GM19324 (cell line): ENCODE data around the gene GRK5.
"Not testable (repeated sequence)": the region's sequence is repeated elsewhere in the genome, so short reads cannot be mapped to it uniquely, and the experiment has no call there.

Source experiments
- ATAC-seq: cut with Tn5 transposase; IDR thresholded peaks from one replicate; pipeline ENCODE4 v1.9.1; 2021; ENCODE audit warnings: mild to moderate bottlenecking, moderate library complexity; ENCODE audit not compliant: unreplicated experiment, low FRiP score

Gene GRK5

DNA sequence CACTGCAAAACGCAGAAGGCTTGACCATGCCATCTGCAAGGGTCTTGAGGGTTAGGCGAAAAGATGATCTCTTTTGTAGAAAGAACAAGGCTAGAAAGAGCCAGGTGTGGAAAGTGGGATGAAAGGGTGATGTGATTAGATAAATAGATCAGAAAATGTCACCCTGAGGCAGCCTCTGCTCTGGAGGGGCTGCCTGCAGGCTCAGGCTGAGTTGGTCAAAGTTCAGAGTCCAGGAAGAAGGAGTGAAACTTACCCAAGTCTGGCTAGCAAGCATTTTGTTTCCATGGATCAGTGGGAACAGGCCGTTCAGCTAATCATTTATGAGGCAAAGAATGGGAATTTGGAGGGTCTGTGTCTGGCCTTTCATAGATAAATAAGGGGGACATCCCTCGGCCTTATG is 255.4 kb downstream of the GRK5 start:
- ATAC-seq: no peak

DNA sequence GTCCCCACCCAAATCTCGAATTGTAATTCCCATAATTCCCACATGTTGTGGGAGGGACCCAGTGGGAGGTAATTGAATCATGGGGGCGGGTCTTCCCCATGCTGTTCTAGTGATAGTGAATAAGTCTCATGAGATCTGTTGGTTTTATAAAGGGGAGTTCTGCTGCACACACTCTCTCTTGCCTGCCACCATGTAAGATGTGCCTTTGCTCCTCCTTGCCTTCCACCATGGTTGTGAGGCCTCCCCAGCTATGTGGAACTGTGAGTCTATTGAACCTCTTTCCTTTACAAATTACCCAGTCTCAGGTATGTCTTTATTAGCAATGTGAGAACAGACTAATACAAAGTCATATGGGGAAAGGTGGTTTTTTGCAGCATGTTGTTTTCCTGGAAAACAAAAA is 255.8 kb downstream of the GRK5 start:
- ATAC-seq: not testable (repeated sequence)

DNA sequence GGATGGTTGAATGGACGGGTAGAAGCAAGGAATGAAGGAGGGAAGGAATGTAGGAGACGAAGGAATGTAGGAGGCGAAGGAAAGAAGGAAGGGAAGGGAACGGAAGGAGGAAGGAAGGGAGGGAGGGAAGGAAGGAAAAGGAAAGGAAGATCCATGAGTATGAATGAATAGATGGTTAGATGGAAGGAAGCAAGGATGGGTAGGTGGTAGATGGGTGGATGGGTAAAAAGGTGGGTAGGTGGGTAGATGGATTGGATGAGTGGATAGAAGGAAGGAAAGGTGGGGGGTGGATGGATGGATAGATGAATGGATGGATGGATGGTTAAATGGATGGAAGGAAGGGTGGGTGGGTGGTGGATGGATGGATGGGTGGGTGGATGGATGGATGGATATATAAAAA is 257.7 kb downstream of the GRK5 start:
- ATAC-seq: no peak

DNA sequence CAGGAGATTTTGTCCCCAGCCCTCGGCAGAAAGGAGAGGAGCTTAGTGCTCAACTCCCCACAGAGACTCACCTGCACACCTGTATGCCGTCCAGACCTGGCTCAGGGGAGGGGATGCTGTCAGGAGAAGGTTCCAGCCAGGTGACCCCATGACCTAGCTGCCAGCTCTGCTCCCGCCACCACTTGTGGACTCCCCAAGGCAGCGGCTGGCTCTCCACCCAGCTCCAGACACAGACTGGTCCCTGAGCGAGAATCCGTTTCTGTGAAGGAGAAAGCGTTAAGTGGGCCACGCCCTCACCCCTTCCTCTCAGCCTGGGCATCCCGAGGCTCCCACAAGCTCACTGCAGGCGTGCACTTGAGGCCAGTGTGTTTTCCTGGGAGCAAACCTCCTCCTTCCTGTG is 258.7 kb downstream of the GRK5 start:
- no peak for ATAC-seq

DNA sequence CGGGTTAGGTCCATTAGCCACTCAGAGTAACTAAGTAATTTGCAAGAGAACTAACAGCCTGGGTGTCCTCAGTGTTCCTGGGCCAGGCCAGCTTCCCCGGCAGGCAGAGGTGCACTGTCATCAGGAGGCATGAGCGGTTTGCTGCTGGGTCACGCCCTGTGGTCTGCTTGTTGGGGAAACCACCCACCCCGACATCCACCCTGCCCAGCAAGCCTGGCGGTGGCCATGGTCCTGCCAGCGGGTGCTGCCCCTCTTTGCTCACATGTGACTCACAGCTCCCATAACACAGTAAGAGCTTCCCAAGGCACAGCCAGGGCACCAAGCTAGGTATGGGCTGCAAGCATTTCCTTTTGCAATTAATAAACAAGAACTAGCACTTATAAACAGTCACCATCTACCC is 259.3 kb downstream of the GRK5 start:
- no peak for ATAC-seq

DNA sequence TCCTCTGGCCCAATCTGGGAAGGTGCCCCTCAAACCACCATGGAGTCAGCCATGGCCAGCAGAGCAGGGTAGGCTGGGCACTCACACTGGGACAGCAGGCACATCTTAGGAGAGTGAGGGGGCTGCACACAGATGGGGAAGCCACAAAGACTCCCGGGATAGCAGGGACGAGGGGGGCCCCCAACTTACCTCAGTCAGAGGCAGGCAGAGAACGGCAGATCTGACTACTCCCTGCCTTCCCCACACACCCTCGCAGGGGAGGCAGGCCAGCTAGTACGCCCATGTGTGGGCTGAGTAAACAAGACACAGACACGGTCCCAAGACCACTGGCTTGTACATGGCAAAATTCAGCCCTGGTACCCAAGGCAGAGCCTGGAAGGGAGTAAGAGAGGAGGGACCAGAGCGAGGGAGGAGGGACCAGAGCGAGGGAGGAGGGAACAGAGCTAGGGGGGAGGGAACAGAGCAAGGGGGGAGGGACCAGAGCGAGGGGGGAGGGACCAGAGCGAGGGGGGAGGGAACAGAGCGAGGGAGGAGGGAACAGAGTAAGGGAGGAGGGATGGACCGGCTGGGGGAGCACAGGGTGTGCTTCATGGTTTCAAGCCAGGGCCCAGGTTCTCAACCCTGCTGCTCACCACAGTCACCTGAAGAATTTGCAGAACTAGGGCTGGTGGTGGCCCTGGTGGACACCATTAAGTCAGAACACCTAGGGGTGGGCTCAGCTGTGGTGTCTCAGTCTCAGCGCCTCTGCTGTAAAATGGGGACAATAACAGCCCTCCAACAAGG is 261.4 kb downstream of the GRK5 start:
- no peak for ATAC-seq

DNA sequence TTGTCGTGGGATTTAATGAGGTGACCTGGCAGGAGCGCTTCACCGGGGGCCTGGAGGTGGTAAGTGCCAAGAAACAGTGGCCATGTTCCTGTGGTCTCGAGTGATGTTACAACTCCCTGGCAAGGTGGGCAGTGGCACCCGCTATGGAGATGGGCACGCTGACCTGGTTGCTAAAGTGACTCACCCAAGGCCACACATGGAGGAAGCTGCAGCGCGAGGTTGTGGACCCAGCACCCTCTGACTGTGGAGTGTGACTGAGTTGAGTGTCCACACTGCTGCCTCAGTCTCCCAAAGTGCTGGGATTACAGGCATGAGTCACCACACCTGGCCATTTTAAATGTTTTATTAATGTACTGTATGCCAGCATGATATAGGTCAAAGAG is 261.9 kb downstream of the GRK5 start:
- ATAC-seq: no peak

DNA sequence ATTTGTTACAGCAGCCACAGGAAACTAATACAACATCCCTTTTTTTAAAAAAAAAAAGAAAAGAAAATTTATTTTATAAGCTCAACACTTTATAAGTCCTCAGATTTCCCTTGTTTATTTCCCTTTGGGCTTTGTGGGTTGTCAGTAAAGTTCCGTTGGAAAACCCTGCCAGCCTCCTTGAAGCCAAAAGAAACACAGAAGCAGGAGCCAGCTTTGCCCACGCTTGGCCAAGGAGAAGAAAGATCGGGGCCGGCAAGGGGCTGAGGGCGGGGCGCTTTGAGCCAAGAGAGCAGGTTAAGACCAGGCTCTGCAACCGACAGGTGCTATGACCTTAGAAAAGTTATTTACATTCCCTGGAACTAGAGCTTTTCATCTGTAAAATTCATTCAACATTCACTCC is 262.5 kb downstream of the GRK5 start:
- no peak for ATAC-seq

DNA sequence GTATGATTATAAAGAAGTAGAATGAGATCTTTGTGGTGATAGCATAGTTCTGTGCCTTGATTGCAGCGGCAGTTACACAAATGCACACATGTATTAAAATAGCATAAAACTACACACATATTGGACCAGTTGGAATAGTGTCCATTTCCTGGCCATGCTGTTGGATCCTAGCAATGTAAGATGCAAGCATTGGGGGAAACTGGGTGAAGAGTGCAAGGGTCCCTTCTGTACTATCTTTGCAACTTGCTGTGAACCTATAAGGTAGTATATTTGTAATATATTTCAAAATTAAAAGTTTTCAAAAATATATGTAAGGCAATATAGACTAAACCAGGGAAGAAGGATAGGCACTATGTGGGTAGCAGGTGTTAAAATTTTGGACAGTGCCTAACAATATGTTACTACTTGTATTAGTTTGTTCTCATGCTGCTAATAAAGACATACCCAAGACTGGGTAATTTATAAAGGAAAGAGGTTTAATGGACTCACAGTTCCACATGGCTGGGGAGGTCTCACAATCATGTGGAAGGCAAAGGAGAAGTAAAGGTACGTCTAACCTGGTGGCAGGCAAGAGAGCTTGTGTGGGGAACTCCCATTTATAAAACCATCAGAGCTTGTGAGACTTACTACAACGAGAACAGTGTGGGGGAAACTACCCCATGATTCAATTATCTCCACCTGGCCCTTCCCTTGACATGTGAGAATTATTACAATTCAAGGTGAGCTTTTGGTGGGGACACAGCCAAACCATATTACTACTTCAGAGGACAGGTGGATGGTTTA is 263.7 kb downstream of the GRK5 start:
- no peak for ATAC-seq

DNA sequence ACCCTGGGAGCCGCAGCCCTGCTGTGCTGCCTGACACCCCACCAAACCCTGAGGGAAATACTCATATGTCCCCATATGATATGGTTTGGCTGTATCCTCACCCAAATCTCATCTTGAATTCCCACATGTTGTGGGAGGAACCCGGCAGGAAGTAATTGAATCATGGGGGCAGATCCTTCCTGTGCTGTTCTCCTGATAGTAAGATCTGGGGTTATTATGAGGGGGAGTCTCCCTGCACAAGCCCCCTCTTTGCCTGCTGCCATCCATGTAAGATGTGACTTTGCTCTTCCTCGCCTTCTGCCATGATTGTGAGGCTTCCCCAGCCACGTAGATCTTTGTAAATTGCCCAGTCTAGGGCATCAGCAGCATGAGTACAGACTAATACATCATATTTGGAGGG is 266.4 kb downstream of the GRK5 start:
- no peak for ATAC-seq

DNA sequence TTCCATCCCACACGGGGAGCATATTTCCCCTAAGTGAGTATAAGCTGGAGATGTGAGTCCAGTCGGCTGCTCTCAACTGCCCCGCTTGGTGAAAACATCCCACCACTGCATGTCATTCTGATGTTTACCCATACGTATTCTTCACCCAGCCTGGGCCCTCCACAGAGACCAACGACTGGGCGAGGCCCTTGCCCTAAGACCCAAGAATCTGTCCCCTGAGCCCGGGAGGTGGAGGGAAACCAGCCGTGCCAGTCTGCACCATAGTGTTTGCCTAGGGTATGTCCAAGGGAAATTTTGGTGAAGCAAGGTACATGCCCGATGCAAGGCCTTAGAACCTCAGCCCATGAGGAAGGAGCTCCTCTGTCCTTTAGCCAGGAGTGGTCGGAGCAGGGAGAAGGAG is 267.2 kb downstream of the GRK5 start:
- no peak for ATAC-seq

DNA sequence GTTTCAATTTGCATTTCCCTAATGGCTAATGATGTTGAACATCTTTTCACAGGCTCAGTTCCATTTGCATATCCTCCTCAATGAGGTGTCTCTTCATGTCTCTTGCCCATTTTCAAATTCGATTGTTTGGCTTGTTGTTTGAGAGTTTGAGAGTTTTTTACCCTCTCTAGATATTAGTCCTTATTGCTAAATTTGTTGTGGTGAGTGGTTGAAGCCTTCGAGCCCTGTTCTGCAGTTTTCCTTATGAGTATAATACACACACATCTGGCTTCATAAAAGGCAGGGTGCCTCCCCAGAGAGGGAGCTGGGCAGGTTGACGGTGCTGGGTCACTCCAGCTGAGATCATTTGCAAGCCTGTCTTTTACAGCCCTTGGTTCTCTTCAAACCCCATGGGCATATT is 270.1 kb downstream of the GRK5 start:
- peak; percentile 37 for ATAC-seq

DNA sequence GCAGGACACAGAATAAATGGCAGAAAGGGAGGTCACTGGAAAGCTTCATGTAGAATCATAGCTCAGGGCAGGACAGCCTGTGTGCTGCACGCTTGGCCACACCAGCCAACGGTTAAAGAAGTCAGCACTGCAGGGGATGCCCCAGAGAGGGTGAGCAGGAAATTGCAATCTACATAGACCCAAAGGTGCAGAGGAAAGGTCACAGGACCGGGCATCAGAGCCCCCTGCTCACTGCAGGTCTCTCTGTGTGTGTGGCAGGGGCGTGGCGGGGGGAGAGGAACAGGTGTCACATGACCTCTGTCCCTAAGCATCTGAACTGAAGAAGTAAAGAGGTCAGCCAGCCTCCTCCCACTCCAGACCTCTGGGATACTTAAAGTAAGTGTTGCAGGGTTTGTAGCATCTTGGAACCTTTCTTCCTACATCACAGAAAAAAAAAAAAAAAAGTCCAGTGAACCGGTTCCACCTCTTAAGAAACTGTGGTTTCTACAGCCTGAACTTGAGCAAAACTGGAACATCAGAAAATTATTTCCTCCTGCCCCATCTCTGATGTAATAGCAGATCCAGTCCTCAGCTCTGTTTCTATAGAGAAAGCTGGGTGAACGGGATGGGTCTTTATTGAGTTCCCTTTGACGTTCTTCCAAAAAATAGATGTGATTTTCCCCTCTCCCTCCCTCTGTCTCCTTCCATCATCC is 270.9 kb downstream of the GRK5 start:
- peak; percentile 79 for ATAC-seq

DNA sequence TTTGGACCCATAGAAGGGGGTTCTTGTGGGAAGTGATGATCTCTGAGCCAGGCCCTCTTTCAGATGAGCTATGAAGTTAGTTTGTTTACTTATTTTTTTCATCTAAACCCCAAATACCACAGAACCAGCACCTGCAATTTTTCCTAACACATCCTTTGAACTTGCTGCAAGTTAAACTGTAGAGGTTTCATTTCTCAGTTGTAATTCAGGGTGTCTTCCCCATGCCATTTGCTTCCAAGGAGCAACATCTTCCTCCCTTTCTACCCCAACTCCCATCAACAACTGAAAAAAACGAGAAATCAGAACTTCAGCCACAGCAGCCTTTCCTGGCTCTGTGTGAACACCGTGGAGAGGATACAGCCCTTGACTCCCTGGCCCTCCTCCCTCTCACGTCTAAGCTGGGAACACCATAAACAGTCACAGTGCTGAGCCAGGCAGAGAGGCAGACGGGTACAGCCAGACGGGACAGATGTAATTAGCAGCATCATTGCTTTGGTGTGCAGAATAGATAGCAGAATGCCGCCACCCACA is 271.5 kb downstream of the GRK5 start:
- no peak for ATAC-seq

DNA sequence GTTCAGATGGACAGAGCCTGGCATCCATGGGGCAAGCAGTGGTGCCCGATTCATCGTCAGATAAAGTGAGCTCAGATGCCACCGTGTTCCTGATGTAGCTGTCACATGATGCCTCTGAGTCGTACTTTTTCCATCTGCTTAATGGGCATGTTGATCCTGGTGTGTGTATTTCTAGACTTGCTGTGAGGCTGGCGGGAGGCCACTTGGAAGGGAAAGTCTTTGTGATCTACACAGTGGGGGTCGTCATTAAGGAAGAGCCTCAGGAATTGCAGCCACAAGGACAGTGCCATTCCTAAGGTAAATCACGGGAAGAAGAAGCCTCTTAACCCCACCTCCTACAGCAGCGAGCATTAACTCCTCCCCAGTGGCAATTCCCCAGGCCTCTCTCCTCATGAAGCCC is 272.2 kb downstream of the GRK5 start:
- ATAC-seq: no peak

DNA sequence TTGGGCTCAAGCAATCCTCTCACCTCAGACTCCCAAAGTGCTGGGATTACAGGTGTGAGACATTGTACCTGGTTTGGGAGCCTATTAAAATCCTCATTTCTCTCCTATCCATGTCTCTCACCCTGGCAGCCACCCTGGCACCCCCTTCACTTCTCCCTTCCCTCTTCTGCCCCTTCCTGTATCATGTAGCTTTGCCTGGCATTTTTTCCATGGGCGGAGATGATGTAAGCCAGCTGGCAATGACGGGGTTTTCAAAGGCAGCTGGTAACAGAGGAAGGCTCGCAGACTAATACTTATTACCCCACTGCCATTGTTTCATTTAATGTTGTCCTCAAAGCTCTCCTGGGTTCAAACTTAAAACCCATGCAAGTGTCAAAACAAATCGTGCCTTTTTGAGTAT is 273.3 kb downstream of the GRK5 start:
- no peak for ATAC-seq

DNA sequence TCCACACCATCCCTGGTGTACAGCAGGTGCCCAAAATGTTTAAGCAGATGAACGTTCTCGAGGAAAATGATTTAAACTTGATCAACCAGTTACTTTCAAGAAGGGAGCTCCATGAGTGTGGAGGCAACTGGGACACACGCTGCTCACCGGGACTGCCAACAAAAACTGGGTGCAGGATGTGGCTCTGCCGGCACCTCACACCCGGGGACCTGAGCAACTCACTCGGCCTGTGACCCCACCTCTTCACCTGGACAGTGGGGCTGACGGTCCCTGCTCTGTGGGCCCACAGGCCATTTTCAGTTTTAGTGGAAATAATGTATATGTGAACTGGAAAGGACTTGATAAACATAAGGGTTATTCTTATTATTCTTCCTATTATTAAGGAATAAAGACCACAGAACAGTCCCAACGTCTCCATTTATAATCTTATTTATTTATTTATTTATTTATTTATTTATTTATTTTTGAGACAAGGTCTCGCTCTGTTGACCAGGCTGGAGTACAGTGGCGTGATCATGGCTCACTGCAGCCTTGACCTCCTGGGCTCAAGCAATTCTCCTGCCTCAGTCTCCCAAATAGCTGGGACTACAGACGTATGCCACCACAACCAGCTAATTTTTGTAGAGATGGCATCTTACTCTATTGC is 274.5 kb downstream of the GRK5 start:
- ATAC-seq: no peak

DNA sequence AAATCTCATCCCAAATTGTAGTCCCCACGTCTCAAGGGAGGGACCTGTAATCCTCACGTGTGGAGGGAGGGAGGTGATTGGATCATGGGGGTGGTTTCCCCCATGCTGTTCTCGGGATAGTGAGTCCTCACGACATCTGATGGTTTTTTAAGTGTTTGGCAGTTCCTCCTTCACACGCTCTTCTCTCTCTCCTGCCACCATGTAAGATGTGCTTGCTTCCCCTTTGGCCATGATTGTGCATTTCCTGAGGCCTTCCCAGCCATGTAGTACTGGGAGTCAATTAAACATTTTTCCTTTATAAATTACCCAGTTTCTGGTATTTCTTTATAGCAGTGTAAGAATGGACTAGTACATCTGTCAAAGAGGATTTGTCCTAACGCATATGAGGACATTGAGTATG is 275.6 kb downstream of the GRK5 start:
- no peak for ATAC-seq

DNA sequence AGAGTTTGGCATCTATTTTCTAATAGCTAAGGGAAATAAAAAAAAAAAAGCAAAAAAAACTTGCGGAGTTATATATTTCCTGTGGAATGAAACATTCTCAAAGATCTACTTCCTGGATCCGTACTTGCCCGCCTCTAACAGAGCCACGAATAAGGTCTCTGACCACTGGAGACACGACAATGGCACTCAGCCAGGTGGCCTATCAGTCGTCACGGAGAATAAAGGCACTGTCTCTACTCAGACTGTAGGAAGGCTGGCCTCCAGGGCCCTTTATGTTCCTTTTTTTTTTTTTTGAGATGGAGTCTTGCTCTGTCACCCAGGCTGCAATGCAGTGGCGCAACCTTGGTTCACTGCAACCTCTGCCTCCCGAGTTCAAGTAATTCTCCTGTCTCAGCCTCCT is 276.5 kb downstream of the GRK5 start:
- ATAC-seq: no peak

DNA sequence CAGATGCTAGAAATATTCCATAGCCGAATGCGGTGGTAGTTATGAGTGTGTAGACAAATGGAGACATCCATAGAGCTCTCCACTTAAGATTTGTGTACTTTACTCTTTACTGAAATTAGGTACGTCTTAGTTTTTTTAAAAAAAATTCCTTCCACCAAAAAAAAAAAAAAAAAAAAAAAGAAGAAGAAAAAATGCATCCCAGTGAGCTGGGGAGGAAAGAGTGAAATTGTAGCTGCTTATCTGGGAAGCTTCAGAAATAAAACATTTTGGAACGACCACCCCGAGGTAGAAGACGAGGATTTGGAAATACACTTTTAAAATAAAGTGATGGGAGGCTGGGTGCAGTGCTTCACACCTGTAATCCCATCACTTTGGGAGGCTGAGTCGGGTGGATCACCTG is 281.3 kb downstream of the GRK5 start:
- no peak for ATAC-seq

DNA sequence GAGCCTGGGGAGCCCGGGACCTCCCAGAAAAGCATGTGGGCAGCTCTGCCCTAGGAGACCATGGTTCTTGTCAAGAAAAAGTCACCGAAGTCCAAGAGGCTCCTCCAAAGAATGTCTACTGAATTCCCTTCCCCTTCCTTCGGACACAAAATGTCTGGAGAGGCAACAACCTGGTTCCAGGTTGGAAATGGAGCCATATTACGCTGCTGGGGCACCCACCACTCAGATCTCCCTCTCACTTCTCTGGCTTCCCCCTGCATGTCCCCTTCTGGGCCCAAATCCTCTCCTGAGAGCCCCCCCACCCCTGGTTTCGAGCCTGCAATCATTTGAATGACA is 282.6 kb downstream of the GRK5 start:
- no peak for ATAC-seq
